Stromal cell of bone marrow (primary cell): ENCODE measurements around the gene TESPA1.
A peak's percentile ranks its signal among the peaks of the same experiment; 100 is the strongest.
"Not testable (repeated sequence)": the region's sequence is repeated elsewhere in the genome, so short reads cannot be mapped to it uniquely, and the experiment has no call there.

Experiments used
- DNase-seq: peaks from one replicate; pipeline ENCODE4 v3.0.0-alpha.2; 2012; ENCODE audit warnings: low read depth

Gene TESPA1

GRCh38 chr12:54984658-54985376, at the start of gene TESPA1:
Gene TESPA1 (minus strand): TSS chr12:54984762. CDS start chr12:54974562, 10,200 bp downstream.
- DNase-seq, result no peak

DNA sequence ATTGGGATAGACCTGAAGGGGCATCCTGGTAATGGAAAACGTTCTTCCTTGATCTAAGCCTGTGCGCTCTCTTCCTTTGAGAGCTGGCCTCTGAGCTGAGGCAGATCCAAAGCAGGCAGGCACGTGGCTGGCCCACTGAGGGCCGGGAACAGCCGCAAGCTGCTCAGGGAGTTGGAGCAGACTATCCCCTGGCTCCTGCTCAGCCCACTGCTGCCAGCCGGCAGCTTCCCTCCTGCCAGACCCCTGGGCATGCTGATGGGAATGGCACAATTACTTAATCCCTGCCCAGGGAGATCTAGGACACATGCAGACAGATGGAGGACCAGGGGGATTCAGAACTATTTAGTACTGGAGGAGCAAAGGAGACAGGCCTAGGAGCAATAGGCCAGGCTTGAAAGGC, 49.7 kb upstream of the TESPA1 start:
- no peak for DNase-seq

DNA sequence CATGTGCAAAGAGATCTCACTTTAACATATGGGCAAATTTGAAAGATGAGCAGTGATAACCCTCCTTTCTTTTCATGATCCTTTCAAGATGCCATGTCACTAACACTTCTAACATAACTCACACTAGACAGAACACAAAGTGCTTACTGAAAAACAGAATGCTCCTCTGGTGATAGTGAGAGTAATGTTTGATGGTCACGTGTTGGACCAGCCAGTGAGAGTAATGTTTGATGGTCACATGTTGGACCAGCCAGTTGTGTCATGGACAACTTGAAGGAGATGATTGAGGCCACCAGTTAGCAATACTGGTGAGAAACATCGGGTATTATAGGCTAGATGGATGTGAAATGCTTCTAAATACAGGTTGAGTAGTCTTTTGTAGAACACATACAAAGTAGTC, 40.9 kb upstream of the TESPA1 start:
- DNase-seq, result no peak

- no peak for DNase-seq
Observed at GRCh38 chr12:55024575-55024974, 40.0 kb upstream of the TESPA1 start.

DNA sequence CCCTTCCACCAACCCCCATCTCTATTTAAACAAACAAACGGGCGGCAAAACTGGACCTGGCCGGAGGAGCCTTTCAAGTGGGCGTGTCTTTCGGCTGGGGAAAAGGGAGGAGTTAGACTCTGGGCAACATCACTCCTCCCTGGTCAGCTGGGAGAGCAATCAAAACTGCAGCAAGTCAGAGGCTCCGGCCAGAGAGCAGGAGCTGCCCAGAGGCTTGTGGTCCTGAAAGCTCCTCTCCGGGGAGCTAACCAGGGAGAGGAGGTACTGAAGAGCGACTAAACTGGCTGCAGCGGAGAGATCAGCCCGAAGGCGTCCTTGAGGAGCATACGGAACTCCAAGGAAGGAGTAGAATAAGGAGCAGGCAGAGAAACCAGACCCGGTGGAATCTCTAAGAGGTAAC, 35.2 kb upstream of the TESPA1 start, which contains the start of gene NEUROD4:
Gene NEUROD4 (plus strand): TSS at position 191 of the 400 bp plus-strand sequence. CDS start 6,466 bp downstream, outside the sequence.
- DNase-seq, result peak; percentile 39

DNA sequence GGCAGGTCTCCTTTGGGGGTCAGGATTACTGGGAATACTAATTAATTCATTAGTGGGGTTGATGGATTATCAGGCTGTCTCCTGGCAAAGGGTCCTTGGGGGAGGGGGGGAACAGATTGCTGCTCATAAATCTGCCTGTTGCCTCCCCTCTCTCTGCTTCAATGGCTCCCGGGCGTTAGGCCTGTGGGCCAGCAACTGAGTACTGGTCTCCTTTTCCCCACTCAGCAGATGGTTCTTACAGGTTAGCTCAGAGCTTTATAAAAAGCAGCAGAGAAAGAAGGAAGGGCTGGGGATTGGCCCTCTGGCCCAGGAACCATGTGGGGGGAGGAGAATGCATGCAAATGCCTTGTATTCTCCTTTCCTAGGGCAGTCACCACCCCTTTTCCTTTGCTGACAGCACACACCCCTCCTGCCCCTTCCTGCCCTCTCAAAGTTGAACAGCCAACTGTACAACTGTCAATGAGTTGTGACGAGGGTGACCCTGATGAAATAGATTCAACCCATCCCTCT, 32.9 kb upstream of the TESPA1 start:
- no peak for DNase-seq

- no peak for DNase-seq
Observed at GRCh38 chr12:55008944-55009585, 24.5 kb upstream of the TESPA1 start.

DNA sequence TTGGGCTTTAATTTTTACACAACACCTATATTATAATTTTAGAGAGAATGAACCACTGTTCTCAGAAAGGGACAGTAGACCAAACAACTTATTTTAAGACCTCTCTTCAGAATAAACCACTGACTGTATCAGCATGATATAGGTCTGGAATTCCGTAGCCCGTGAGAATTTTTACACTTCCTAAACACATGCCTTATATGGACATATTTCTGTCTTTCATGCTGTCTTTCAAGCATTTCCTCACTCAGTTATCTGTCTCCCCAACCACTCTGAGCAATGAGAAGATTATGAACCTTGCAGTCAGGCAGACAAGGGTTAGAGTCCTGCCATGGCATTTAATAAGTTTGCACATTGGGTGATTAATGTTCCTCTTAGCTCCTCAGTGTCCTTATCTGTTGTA, 17.8 kb upstream of the TESPA1 start:
- DNase-seq, result no peak

DNA sequence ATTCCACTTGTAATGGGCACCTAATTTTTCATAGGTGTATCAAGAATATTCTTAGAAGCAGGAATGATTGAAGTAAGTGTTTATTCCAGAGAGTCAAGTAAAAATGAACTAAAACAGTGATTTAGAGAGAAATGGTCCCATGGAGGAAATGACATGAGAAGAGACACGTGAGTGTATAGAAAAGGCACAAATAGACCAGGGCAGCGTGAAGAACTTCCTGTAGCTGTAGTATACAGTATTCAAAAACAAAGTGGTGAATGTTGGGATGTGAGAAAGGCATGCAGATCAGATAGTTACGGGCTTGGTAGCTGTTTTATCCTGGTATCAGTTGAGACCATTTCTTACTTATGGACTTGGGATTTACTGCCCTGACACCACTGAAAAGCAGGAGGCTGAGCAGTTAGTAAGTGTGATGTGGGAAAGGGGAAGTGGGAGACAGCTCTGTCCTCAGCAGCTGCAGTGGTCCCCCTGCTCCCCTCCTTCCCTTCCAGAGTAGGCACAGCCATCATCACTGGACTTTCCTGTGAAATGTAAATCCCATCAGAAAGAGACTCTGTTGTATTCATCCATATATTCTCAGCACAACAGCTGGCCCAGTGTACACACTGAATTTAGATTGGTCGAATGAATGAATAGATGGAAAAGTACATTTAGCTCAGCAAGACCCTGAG, 16.8 kb upstream of the TESPA1 start:
- no peak for DNase-seq

GRCh38 chr12:54998958-54999510, 14.5 kb upstream of the TESPA1 start:
- DNase-seq, result no peak

GRCh38 chr12:54997929-54998522, 13.5 kb upstream of the TESPA1 start:
- no peak for DNase-seq

DNA sequence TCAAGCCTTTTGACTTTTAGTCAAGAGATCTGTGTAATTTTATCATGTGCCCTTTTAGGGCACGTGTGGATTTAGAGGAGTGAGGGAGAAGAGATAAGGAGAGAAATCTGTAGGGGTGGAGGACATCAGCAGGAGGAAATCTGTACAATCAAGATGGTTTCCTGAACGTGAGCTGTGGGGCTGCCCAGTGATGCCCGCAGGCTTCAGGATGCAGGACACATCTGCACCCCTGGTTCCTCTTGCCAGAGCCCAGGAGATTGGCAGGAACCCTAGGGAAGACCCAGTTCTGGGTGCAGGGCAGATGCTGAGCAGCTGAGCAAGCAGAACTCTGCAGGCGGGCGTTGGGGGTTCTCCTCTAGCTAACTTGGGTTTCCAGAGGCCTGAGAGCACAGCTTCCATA, 11.6 kb upstream of the TESPA1 start:
- no peak for DNase-seq

GRCh38 chr12:54993181-54993835, 8.7 kb upstream of the TESPA1 start:
- peak; percentile 29 for DNase-seq

DNA sequence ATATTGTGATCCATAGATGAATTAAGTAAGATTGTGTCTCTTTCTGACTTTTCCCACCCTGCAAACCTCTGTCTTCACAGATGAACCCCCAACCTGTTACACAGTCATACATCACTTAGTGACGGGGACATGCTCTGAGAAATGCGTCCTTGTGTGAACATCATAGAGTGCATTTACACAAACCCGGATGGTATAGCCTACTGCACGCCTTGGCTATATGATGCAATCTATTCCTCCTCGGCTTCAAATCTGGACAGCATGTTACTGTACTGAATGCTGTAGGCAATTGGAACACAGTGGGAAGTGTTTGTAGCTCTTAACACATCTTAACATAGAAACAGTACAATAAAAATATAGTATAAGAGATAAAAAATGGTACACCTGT, 7.4 kb upstream of the TESPA1 start:
- DNase-seq, result no peak

DNA sequence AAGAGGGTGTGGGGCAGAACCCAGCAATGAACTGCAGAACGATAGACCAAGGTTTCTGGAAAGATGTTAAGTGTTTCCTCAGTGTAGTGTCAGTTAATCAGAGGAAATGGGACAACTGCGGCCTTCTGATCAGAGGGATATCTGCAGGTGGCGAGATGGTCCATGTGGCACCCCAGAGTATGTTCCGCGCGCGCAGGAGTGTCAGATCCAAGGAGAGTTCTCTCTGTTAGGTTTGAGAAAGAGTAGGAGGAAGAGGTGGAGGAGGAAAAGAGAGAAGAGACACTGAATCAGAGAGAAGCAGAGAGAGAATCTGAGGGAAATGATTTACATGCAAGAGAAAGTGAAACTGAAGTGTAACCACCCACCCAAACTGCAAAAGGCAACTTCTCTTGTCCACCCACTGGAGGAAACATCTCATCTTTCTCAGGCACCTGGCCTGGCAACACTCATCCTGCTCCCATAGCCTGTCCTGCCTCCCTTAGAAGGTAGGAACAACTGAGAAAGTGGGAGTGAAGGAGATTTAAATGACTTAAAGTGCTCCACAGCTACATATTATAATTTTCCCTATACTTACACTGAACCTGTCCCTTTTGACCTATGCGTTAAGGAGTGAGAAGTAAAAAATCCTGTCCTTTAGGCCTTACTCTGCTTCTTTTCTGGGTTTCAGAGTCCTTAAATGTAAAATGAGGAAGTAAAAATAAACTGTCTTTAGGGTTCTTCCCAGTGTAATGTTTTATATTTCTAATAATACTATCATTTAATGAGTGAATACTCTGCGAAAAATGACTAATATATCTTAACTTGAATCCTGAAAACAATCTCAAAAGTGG, 6.8 kb upstream of the TESPA1 start:
- no peak for DNase-seq

GRCh38 chr12:54989829-54990228, 5.3 kb upstream of the TESPA1 start:
- DNase-seq, result no peak

GRCh38 chr12:54988402-54989054, 4.0 kb upstream of the TESPA1 start:
- DNase-seq, result no peak

- no peak for DNase-seq
Observed at GRCh38 chr12:54987611-54988231, 3.2 kb upstream of the TESPA1 start.

DNA sequence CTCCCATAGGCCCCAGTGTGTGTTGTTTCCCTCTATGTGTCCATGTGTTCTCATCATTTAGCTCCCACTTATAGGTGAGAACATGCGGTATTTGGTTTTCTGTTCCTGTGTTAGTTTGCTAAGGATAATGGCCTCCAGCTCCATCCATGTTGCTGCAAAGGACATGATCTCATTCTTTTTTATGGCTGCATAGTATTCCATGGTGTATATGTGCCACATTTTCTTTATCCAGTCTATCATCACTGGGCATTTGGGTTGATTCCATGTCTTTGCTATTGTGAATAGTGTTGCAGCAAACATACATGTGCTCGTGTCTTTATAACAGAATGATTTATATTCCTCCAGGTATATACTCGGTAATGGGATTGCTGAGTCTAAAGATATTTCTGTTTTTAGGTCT, 2.2 kb upstream of the TESPA1 start:
- DNase-seq, result not testable (repeated sequence)
